GM18951 (cell line): Measurements from ENCODE around the gene ZCRB1.

Experiments
- POLR2A ChIP-seq: IDR thresholded peaks from 4 replicates; pipeline ENCODE4 v1.6.1; 2011; ENCODE audit warnings: mild to moderate bottlenecking; ENCODE audit not compliant: insufficient read length, insufficient read depth; ENCODE audit errors: extremely low read depth
- in situ Hi-C: fragments of 300-500 bp; cut with MboI; formaldehyde crosslinking; loops from one replicate; pipeline ENCODE4 v1.12.0; 2022; ENCODE audit warnings: low sequenced_read_pairs, mixed read lengths, inconsistent platforms; ENCODE audit not compliant: unreplicated experiment

ZCRB1 gene

GRCh38 chr12:42346403-42347002, 20.6 kb upstream of the ZCRB1 start:
- in situ Hi-C loops: loop anchor here (25.0 kb wide), 1 partner anchor 1059 kb away; no protein-coding TSS in a partner anchor
- no peak for TF ChIP-seq POLR2A

DNA sequence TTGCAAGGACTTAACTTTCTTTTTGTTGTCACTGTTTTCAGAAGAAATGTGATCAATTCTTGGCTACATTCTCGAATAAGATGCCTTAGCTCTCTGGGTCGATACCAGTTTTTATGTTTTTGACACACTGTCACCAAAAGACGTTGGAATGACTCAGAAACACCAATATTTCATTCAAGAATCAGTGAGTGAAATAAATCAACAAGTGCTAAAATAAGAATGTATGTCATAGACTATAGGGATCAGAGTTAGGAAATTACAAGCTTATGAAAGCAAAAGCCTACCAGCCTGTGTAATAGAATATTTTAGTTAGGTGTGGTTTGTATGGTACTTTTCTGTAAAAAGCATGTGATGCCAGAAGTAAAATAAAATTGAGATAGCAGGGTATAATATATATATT, 17.8 kb upstream of the ZCRB1 start:
- in situ Hi-C loops: loop anchor here (25.0 kb wide), 1 partner anchor 1056 kb away; no protein-coding TSS in a partner anchor
- no peak for TF ChIP-seq POLR2A

- TF ChIP-seq POLR2A: no peak
- in situ Hi-C loops: loop anchor here (25.0 kb wide), 1 partner anchor 1055 kb away; no protein-coding TSS in a partner anchor
These were observed 16.1 kb upstream of the ZCRB1 start for GRCh38 chr12:42342028-42342427.

DNA sequence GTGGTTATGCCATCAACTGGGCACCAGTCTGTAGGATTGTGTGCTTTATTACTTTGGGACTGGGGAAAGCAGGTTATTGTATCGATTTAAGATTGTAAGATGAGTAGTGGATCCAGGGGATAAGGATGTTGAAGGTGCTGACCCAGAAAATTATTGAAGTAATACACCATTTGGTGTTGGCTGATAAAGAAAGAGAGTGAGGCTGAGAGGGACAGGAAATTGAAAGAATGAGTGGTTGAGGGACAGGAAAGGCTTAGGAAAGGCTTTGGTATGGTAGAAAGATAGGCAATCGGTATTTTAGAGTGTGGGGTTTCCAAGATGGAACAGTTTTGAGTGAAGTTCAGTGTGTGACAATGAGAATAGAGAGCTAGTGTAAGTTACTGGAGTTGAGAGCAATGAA, 12.4 kb upstream of the ZCRB1 start:
- in situ Hi-C loops: loop anchor here (25.0 kb wide), 1 partner anchor 1051 kb away; no protein-coding TSS in a partner anchor
- no peak for TF ChIP-seq POLR2A

DNA sequence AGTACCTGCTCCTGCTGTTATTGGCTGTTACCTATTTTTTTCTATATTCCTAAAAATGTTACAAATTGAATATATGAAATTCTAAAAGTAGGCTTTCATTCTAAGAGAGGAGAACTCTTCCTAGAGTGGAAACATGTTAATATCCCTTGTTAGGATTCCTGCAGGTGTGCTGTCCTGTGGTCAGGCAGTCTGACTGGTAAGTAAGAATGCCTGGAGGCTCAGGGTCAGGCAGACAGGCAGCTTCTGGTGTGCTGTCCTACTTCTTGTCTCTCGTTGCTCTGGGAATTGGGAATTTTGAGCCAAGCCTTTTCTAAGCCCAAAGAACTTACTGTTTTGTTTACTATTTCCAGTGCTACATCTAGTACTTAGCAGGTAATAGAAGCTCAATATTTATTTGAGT, 10.4 kb upstream of the ZCRB1 start:
- in situ Hi-C loops: loop anchor here (25.0 kb wide), 1 partner anchor 1049 kb away; no protein-coding TSS in a partner anchor
- no peak for TF ChIP-seq POLR2A

GRCh38 chr12:42332301-42333285, 6.7 kb upstream of the ZCRB1 start:
- no peak for TF ChIP-seq POLR2A
- in situ Hi-C loops: loop anchor here (25.0 kb wide), 1 partner anchor 1045 kb away; no protein-coding TSS in a partner anchor

DNA sequence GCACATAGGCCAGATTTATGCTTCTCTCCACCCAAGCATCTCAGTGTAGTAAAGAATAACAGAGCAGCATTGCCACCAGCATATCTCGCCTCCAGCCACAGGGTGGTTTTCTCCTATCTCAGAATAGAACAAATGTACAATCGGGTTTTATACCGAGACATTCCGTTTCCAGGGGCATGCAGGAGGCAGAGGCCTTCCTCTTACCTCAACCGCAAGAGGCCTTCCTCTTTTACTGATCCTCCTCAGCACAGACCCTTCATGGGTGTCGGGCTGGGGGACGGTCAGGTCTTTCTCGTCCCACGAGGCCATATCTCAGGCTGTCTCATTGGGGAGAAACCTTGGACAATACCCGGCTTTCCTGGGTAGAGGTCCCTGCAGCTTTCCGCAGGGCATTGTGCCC, 4.2 kb upstream of the ZCRB1 start:
- in situ Hi-C loops: loop anchor here (25.0 kb wide), 1 partner anchor 1043 kb away; no protein-coding TSS in a partner anchor

GRCh38 chr12:42327227-42327590, 1.3 kb upstream of the ZCRB1 start:
- TF ChIP-seq POLR2A: no peak

DNA sequence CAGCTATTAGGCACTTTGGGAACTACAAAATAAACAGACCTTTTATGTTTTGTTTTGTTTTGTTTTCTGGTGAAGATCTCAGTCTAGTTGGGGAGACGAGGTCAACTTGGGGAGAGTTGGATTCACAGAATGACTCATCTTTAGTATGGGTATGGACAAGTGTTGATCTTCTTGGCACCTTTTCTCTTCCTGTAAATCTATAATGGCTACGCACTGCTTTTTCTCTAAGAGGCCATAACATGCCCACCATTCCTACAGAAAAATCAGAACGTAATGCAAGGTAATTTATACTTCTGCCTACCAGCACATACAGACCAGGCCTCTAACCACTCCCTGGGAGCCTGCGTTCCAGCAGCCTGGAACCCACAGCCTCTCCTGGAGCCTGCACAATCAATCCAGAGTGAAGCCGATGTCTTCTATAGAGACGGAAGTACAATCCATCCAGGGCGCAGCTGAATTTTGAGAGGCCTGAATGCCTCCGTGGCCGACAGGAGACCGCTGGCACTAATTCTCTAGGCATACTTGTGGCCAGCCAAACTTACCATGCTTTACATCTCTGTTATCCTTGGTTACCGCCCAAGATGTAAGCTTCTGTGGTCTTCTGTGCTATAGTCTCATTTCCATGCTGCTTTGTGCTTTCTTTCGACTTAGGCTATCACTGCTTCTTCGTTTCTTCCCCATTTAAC, 790 bp upstream of the ZCRB1 start:
- no peak for TF ChIP-seq POLR2A
- in situ Hi-C loops: loop anchor here (10.0 to 25.0 kb wide), 2 partner anchors 182 to 1039 kb away; partner anchors contain the start of gene GXYLT1

More at GRCh38 chr12:42327227-42327590, 1.3 kb upstream of the ZCRB1 start:
- in situ Hi-C loops: loop anchor here (10.0 to 25.0 kb wide), 2 partner anchors 182 to 1040 kb away; partner anchors contain the start of gene GXYLT1

GRCh38 chr12:42325326-42325652, 605 bp downstream of the ZCRB1 start:
- TF ChIP-seq POLR2A: no peak
- in situ Hi-C loops: loop anchor here (10.0 to 25.0 kb wide), 2 partner anchors 180 to 1038 kb away; partner anchors contain the start of gene GXYLT1

DNA sequence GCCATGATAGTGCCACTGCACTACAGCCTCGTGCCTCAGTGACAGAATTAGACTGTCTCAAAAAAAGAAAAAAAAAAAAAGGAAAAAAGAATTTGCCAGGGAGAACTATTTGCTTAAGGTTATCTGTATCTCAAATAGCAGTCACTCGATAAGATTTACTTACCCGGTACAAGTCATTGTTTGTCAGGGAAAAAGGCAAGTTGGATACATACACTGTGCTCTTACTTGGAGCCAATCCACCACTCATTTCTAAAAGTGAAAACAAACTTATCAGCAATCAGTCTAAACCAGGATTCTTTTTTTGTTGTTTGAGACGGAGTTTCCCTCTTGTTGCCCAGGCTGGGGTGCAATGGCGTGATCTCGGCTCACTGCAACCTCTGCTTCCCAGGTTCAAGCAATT, 2.0 kb downstream of the ZCRB1 start:
- no peak for TF ChIP-seq POLR2A
- in situ Hi-C loops: loop anchor here (10.0 kb wide), 1 partner anchor 179 kb away; the partner anchor contains the start of gene GXYLT1

- in situ Hi-C loops: loop anchor here (10.0 kb wide), 1 partner anchor 178 kb away; the partner anchor contains the start of gene GXYLT1
- no peak for TF ChIP-seq POLR2A
These were observed 3.3 kb downstream of the ZCRB1 start for GRCh38 chr12:42322567-42322966.

DNA sequence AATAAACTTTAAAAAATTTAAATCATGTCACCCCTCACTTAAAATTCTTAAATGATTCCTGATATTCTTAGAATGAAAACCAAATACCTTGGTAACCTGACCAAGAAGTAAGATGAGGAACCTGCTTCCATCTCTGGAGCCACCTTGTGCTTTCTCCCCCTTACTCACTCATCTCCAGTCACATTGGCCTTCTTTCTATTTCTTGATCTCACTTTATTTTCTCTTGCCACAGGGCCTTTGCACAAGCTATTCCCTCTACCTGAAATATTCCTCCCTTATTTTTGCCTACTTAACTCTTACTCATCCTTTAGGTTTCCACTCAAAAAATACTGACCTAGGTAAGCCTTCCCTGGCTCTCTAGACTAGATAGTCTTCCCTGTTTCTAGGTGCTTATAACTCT, 5.1 kb downstream of the ZCRB1 start:
- TF ChIP-seq POLR2A: no peak
- in situ Hi-C loops: loop anchor here (10.0 kb wide), 1 partner anchor 176 kb away; the partner anchor contains the start of gene GXYLT1
